ENCODE data around the gene NKAP. TPM values are rescaled to one million over a fixed set of nuclear protein-coding genes. Genes with fewer than 3 reads are reported as not detected.

NKAP gene
- total and polyA plus RNA-seq, 9 of the 15 experiments (the other 6 are each of a cell fraction or from before 2014, with no cell fraction given): 3.1 to 8.3 (median 7.0) TPM

- peak; percentile 43; the same call in 1 of the 2 replicates for TF ChIP-seq PKNOX1 (IDR thresholded peaks at IDR 0.05)
- no peak for TF ChIP-seq ZNF280B (CRISPR knock-in tag; IDR thresholded peaks at IDR 0.05)
- TF ChIP-seq GABPB1 (CRISPR knock-in tag; IDR thresholded peaks at IDR 0.05): peak; percentile 97
- TF ChIP-seq ZNF655 (CRISPR knock-in tag; IDR thresholded peaks at IDR 0.05): no peak
- no peak for TF ChIP-seq CHD4 (IDR thresholded peaks at IDR 0.05; ENCODE audit: insufficient read depth, insufficient replicate concordance, low read depth, low read length, poor library complexity, severe bottlenecking)
- TF ChIP-seq HBP1 (CRISPR knock-in tag; IDR thresholded peaks at IDR 0.05): no peak
- no peak for TF ChIP-seq TSHZ1 (CRISPR knock-in tag; IDR thresholded peaks at IDR 0.05)
- TF ChIP-seq MLX (CRISPR knock-in tag; conservative IDR thresholded peaks at IDR 0.05): no peak
- peak in 1 of 3 experiments; percentile 41 for TF ChIP-seq YY1 (IDR thresholded peaks at IDR 0.05; ENCODE audit: borderline replicate concordance in 1 of 3, control insufficient read depth in 1 of 3, extremely low read depth in 1 of 3, insufficient read depth in 3 of 3, insufficient read length in 1 of 3, insufficient replicate concordance in 2 of 3, low read depth in 1 of 3, low read length in 2 of 3)
- peak; percentile 24; the same call in 1 of the 2 replicates for TF ChIP-seq PHF21A (IDR thresholded peaks at IDR 0.05; ENCODE audit: borderline replicate concordance, low read depth)
- TF ChIP-seq GATAD2B (IDR thresholded peaks at IDR 0.05; ENCODE audit: borderline replicate concordance): 0 out of 2 replicates have a peak, but pooled peaks have one; percentile 20
- TF ChIP-seq TCF3 (CRISPR knock-in tag; IDR thresholded peaks at IDR 0.05): 0 out of 2 replicates have a peak, but pooled peaks have one; percentile 8
- no peak for TF ChIP-seq BRF2 (IDR thresholded peaks at IDR 0.05; ENCODE audit: borderline replicate concordance, insufficient read depth, insufficient read length)
These were observed at the start of gene NKAP (continued) for GRCh38 chrX:119943185-119943988.
